ENCODE measurements around the gene TRIP13. TPM values are rescaled to one million over a fixed set of nuclear protein-coding genes. Genes with fewer than 3 reads are reported as not detected.
A peak's percentile ranks its signal among the peaks of the same experiment; 100 is the strongest.

TRIP13 gene
- total and polyA plus RNA-seq, 2 of the 13 experiments (the other 11 are each of a cell fraction or from before 2014, with no cell fraction given), result 13.5 to 33.0 TPM

- in situ Hi-C loops (cut with HindIII; ENCODE audit: extremely low pct_ligation_motif_present, low pct_unique_long_range_greater_than_20kb) (no loop called here), intact Hi-C loops (cut with micrococcal nuclease; ENCODE audit: unreplicated experiment) (loop anchor here (5.0 kb wide), 1 partner anchor 43 kb away; the partner anchor contains the start of genes BRD9 and TRIP13)
- POLR2A ChIA-PET, result no interaction called here
- Histone ChIP-seq H2AFZ (ENCODE audit: low read length) (no peak overlapping the region), H3K27ac (ENCODE audit: extremely low read length, insufficient read depth, low read length) (peak overlapping the region; percentile 37), H3K9ac (ENCODE audit: insufficient read depth, low read depth, low read length) (peak overlapping the region; percentile 68), H3K79me2 (ENCODE audit: insufficient read depth, low read length) (no peaks in the 10 kb centered on the region), H4K20me1 (ENCODE audit: insufficient read depth, low read length) (peaks cover 2% of the 10 kb centered on the region; the same call in 1 of the 2 replicates), H3K9me3 (ENCODE audit: low read length) (no peaks in the 10 kb centered on the region), H3K27me3 (ENCODE audit: control insufficient read depth in 1 of 2, insufficient read depth in 2 of 2, low read length in 2 of 2) (peaks cover 1 to 17% of the 10 kb centered on the region in 2 experiments; a peak in 3 of 5 replicates), H3K4me3 (replicated peaks in 1 of 3; ENCODE audit: insufficient read depth in 1 of 3, low read depth in 2 of 3, low read length in 3 of 3) (peak overlapping the region; percentile 31 to 71 (median 43); a peak in 5 of 6 replicates), H3K4me2 (ENCODE audit: low read depth, low read length) (peak overlapping the region; percentile 89), H3K36me3 (replicated peaks in 1 of 2; ENCODE audit: control insufficient read depth in 1 of 2, insufficient read depth in 2 of 2, low read length in 2 of 2) (no peaks in the 10 kb centered on the region), H3K4me1 (ENCODE audit: insufficient read depth, low read length) (peaks cover 39% of the 10 kb centered on the region)
- FAIRE-seq (peak; percentile 81), ATAC-seq (peak; percentile 86), DNase-seq (ENCODE audit: low spot score) (peak; percentile 92)
- CTCF ChIA-PET (ENCODE audit: low intra/inter-chr PET ratio, low total read pairs), result no interaction called here
- BruUV-seq (replicated peaks), result no TSS peak
- 13% methylated on average over 4 of the region's 20 CpGs for WGBS (ENCODE audit: low lambda C conversion rate)
- TF ChIP-seq DZIP1 (CRISPR knock-in tag; IDR thresholded peaks at IDR 0.05), result 0 out of 2 replicates have a peak, but pooled peaks have one; percentile 35
- TF ChIP-seq ZNF792 (CRISPR knock-in tag; IDR thresholded peaks at IDR 0.05), result no peak
- TF ChIP-seq ZNF34 (CRISPR knock-in tag; IDR thresholded peaks at IDR 0.05; ENCODE audit: borderline replicate concordance), result 0 out of 2 replicates have a peak, but pooled peaks have one; percentile 45
- TF ChIP-seq SRY (CRISPR knock-in tag; IDR thresholded peaks at IDR 0.05), result no peak
- TF ChIP-seq HNF4A (CRISPR knock-in tag; IDR thresholded peaks at IDR 0.05), result 0 out of 2 replicates have a peak, but pooled peaks have one; percentile 31
- peak; percentile 42; the same call in 1 of the 3 replicates for TF ChIP-seq MXI1 (IDR thresholded peaks at IDR 0.05; ENCODE audit: borderline replicate concordance, low read depth, low read length)
- TF ChIP-seq FOXK1 (CRISPR knock-in tag; IDR thresholded peaks at IDR 0.05; ENCODE audit: borderline replicate concordance, low read depth), result no peak
- peak; percentile 12; the same call in 1 of the 2 replicates for TF ChIP-seq TFAP4 (IDR thresholded peaks at IDR 0.05; ENCODE audit: borderline replicate concordance, low read depth)
- peak; percentile 9; the same call in 1 of the 2 replicates for TF ChIP-seq ZNF777 (CRISPR knock-in tag; IDR thresholded peaks at IDR 0.05)
- TF ChIP-seq, protein P1, sequence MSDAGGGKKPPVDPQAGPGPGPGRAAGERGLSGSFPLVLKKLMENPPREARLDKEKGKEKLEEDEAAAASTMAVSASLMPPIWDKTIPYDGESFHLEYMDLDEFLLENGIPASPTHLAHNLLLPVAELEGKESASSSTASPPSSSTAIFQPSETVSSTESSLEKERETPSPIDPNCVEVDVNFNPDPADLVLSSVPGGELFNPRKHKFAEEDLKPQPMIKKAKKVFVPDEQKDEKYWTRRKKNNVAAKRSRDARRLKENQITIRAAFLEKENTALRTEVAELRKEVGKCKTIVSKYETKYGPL (CRISPR knock-in tag; IDR thresholded peaks at IDR 0.05), result no peak
- no peak for TF ChIP-seq TARDBP (CRISPR knock-in tag; IDR thresholded peaks at IDR 0.05)
- peak in 1 of 2 experiments; percentile 79; a peak in 2 of 4 replicates for TF ChIP-seq POLR2A (IDR thresholded peaks at IDR 0.05; ENCODE audit: insufficient read depth in 1 of 2, low read depth in 2 of 2, low read length in 2 of 2)
- TF ChIP-seq ZNF224 (CRISPR knock-in tag; IDR thresholded peaks at IDR 0.05), result 0 out of 2 replicates have a peak, but pooled peaks have one; percentile 27
- TF ChIP-seq ZNF276 (CRISPR knock-in tag; IDR thresholded peaks at IDR 0.05; ENCODE audit: low read depth), result peak; percentile 11; the same call in 1 of the 2 replicates
- TF ChIP-seq EP300 (IDR thresholded peaks at IDR 0.05; ENCODE audit: low read depth in 2 of 2, low read length in 2 of 2), result peak in 1 of 2 experiments; percentile 37; a peak in 1 of 4 replicates
- TF ChIP-seq EP300 (CRISPR knock-in tag; IDR thresholded peaks at IDR 0.05; ENCODE audit: borderline replicate concordance), result no peak
Measured at GRCh38 chr5:849651-850301, 42.9 kb upstream of the TRIP13 start.

All from HepG2 (cell line).